ENCODE results near the gene RABGAP1L.
"Not testable (repeated sequence)": the region's sequence is repeated elsewhere in the genome, so short reads cannot be mapped to it uniquely, and the experiment has no call there.

RABGAP1L gene

GRCh38 chr1:174398246-174398645 is 238.9 kb downstream of the RABGAP1L start:
- no peak for FAIRE-seq

DNA sequence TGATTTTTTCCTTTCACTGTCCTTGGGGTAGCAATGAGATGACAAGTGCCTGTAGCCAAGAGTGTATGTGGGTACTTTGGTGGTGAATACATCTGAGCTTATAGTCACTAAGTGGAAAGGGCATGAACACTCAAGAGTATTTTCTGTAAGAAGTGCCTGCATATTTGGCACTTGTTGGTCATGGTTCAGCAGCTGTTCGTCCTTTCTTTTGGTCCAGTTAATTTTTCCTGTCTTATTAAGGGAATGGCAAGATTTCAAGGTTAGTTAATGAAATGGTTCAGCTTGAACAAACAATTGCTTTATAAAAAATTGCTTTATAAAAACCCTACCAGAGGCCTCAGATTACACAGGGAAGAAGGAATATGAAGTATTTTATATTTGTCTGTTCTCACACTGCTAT is 239.9 kb downstream of the RABGAP1L start:
- no peak for FAIRE-seq

- no peak for FAIRE-seq
Observed at GRCh38 chr1:174401075-174401474, 241.8 kb downstream of the RABGAP1L start.

- FAIRE-seq: peak; percentile 95
Observed at GRCh38 chr1:174405219-174405618, 245.9 kb downstream of the RABGAP1L start.

- no peak for FAIRE-seq
Observed at GRCh38 chr1:174406421-174406820, 247.1 kb downstream of the RABGAP1L start.

- FAIRE-seq: no peak
Observed at GRCh38 chr1:174407665-174408064, 248.3 kb downstream of the RABGAP1L start.

DNA sequence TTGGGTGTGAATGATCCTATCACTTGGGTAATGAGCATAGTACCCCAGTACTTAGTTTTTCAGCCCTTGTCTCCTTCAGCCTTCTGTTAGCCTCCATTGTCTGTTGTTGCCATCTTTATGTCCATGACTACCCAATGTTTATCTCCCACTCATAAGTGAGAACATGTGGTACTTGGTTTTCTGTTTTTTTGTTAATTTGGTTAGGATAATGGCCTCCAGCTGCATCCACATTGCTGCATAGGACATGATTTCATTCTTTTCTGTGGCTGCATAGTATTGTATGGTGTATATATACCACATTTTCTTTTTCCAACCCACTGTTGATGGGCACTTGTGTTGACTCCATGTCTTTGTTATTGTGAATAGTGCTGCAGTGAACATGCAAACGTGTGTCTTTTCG is 248.8 kb downstream of the RABGAP1L start:
- no peak for FAIRE-seq

GRCh38 chr1:174409801-174410200 is 250.5 kb downstream of the RABGAP1L start:
- not testable (repeated sequence) for FAIRE-seq

DNA sequence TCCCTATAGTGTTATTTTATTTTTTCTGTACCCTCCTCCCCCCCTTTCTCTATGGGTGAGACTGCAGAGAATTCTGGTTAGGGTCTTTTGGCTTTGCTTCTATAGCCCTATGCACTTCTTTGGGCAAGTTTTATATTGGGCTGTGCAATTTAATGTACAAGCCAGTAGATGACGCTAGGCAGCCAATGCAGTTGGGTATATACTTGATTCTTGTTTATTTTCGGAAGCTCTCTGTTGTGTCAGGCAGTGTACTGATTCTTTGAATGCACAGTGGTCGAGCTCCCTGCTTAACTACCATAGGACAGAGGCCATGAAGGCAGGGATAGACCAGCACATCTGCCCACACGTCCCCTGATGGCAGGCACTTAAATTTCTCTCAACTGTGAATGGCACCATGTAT is 254.3 kb downstream of the RABGAP1L start:
- FAIRE-seq: no peak

GRCh38 chr1:174414203-174414602 is 254.9 kb downstream of the RABGAP1L start:
- FAIRE-seq: no peak

GRCh38 chr1:174415506-174415905 is 256.2 kb downstream of the RABGAP1L start:
- FAIRE-seq: no peak

- FAIRE-seq: no peak
Observed at GRCh38 chr1:174417921-174418320, 258.6 kb downstream of the RABGAP1L start.

DNA sequence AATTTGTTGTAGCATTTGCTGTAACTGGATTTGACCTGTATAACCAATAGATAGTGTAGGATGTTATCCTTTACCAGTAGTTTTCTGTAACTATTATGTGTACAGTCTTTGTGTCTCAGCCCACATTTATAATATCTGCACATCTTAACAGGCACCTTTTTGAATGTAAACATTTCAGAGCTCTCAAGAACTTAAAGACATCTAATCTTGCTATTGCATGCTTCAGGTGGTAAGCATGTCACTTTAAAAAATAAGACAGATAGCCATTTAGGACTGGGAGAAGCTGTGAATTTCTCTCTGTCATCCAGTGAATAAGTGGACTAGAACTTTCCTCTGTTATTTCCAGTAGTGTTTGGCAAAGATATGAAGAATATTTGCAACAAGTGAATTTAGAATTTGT is 265.8 kb downstream of the RABGAP1L start:
- FAIRE-seq: no peak

GRCh38 chr1:174426153-174426552 is 266.8 kb downstream of the RABGAP1L start:
- no peak for FAIRE-seq

DNA sequence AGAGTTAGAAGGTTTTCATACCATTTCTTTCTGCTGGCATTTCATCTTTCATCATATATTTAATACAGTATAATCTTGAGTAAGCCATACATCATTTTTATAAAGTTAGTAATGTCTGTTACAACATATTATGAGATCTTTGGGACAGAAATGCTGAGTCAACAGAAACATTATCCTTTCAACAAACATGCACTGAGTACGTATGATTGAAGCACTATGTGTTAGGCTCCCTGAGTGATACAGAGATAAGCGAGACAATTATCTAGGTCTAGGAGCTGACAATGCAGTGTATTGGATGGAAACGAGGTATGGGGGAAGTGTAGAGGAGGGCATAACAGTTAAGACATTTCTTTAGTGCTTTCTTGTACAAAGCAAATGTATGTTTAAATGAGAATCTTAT is 268.7 kb downstream of the RABGAP1L start:
- peak; percentile 27 for FAIRE-seq

DNA sequence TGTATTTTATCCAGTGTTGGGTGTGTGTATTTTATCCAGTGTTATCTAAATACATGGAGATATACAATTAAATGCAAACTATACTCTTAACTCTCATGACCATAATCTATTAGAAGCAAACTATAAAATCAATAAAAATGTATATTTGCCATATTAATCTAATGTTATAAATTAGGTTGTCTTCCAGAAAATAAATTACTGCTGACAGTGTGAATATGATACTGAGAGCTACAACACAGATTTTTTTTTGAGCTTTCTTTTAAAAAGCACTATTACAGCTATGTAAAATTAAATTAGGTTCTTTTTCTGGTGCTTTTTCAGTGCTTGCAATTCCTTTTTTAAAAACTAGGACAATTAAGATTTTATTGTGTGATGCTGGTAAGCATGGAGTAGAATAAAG is 269.4 kb downstream of the RABGAP1L start:
- peak; percentile 47 for FAIRE-seq

DNA sequence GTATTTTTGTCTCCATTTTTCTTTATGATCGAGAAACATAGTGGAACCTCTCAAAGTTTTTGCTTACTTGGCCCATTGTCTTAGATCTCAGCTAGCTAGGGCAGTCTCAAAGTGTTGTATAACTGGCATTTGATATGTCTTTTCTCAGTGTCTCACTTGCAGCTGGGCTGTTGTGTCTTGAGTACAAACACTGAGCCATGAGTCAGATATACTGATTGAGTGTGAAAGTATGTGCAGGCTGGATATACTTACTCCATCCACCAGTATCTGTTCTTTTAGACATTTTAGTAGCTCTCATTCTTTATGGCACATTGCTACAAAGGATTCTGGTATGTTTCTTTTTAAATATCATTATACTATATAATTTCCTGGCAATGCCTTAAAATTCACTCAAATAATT is 274.1 kb downstream of the RABGAP1L start:
- no peak for FAIRE-seq

DNA sequence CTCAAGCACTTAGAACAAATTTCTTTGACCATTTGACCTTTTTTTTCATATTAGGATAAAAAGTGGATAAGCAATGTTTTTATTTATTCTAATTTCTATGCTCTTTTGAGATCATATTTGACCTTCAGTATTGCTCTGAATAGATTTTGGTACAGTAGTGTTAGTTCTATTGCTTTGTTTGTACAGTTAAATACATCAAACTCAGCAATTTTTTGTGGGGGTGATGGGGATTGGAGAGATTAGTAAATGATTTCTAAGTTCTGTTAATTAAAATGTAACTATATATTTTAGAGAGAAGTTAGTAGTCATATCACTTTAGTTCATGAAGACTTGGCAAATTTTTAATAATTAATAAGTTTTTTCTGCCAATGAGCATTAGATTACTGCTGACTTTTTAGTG is 286.0 kb downstream of the RABGAP1L start:
- FAIRE-seq: no peak

DNA sequence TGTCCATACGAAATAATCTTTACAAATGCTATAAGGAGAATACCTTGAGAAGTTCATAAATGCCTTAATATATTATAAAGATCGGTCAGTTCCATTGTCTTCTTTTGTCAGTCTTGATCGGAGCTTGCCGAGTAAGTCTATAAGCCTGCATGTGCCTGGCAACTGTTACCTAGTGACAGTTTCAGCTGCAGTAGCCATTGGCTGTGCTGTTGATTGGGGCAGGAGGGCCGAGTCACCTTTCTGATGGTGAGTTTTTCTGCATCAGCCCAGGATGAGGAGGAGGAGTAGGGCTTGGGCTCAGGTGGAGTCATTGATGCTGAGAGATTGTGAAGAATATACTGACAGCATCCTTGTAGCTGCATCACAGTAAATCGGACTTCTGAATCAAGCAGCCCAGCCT is 286.5 kb downstream of the RABGAP1L start:
- FAIRE-seq: no peak

DNA sequence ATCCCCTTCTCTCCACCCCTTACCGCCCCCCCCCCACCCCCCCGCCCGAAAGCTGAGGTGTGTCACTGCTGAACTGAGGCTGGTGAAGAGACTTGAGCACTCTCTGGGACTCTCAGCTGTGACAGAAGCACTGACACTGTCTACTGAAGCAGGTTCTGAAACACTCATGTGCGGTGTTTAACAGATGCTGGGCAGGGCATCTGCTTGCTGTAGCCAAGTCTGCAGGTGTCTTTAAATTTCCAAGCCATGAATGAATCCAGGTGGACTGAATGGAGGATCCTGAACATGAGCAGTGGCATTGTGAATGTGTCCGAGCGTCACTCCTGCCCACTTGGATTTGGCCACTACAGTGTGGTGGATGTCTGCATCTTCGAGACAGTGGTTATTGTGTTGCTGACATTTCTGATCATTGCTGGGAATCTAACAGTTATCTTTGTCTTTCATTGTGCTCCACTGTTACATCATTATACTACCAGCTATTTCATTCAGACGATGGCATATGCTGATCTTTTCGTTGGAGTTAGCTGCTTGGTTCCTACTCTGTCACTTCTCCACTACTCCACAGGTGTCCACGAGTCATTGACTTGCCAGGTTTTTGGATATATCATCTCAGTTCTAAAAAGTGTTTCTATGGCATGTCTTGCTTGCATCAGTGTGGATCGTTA is 288.7 kb downstream of the RABGAP1L start, which contains the start of gene GPR52:
TSS of gene GPR52 (plus strand) at position 99 of the 665 bp plus-strand sequence. CDS start at position 247, 148 bp downstream.
- no peak for FAIRE-seq

DNA sequence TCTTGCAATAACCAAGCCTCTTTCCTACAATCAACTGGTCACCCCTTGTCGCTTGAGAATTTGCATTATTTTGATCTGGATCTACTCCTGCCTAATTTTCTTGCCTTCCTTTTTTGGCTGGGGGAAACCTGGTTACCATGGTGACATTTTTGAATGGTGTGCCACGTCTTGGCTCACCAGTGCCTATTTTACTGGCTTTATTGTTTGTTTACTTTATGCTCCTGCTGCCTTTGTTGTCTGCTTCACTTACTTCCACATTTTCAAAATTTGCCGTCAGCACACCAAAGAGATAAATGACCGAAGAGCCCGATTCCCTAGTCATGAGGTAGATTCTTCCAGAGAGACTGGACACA is 289.2 kb downstream of the RABGAP1L start:
- FAIRE-seq: no peak

DNA sequence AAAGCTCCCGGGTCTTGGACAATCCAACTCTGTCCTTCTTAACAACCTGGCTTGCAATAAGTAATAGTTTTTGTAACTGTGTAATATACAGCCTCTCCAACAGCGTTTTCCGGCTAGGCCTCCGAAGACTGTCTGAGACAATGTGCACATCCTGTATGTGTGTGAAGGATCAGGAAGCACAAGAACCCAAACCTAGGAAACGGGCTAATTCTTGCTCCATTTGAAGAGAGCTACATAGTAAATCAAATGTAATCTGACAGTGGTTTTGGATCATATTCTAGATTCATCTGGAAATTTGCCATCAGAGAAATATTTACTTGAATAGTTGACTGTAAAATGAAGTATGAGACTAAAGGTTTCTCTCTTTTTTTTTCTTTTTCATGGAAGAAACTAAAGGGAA is 289.7 kb downstream of the RABGAP1L start:
- FAIRE-seq: no peak

DNA sequence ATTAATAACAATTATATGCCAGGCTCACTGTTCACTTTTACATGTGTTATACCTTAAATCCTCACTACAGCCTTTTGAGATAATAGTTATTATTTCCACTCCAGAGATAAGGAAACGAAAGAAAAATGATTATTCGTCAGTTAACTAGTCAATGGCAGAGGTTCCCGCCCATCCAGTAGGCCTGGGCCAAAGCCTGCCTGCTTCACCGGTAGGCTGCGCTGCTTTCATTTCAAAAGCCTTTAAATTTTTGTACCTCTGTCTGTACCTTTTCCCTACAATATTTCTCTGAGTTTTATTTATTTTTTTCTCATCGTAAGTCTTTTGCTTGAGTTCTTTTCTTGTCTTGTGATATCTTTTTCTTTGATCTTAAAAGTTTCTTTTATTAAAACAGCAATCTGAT is 292.1 kb downstream of the RABGAP1L start:
- no peak for FAIRE-seq

DNA sequence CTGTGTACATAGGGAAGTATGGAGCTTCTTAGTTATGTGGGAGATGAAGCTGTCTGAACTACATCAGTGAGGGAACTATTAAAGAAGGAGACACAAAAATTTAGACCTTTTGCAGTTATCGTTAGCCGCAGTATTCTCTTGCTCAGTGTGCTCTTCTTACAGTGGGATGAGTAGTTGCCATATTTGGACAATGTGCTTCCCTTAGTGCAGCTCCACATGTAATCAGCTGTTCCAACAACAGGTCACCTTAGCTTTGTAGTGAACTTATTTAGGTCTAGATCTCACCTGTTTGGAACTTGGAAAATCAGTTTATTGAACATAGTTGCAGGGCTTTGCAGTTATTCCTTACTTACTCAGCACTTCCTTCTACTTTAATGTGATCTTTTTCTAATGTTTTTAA is 306.5 kb downstream of the RABGAP1L start:
- FAIRE-seq: no peak

DNA sequence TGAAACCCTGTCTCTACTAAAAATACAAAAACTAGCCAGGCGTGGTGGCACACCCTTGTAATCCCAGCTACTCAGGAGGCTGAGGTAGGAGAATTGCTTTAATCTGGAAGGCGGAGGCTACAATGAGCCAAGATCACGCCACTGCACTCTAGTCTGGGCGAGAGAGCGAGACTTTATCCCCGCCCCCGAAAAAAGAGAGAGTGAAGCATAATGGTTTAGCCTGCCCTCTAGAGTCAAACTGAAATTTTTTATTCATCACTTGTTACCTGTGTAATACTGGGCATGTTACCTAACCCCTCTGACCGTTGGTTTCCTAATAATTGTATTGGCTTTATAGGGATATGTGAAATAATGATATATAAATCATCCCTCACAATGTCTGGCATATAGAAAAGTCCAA is 307.3 kb downstream of the RABGAP1L start:
- no peak for FAIRE-seq

Measured in islet of Langerhans (tissue), 1 donor.